HL-60 (cell line): ENCODE measurements around the gene AFF3.

Source experiments
- DNase-seq, 2 experiments: peaks; one replicate each; pipeline ENCODE4 v3.0.0-alpha.2; 2010 to 2020; ENCODE audit warnings: low read depth in 1 of 2, low spot score in 1 of 2
- H3K27ac ChIP-seq: fragments of 250-450 bp; sonication (Bioruptor Pico); replicated peaks from 2 replicates; pipeline ENCODE4 v1.5.1; 2020; ENCODE audit warnings: mild to moderate bottlenecking, moderate library complexity
- H3K27me3 ChIP-seq: fragments of 250-450 bp; sonication (Bioruptor Pico); 2 replicates; pipeline ENCODE4 v1.5.1; 2021; ENCODE audit warnings: mild to moderate bottlenecking, moderate library complexity; ENCODE audit not compliant: insufficient read depth, poor library complexity, severe bottlenecking
- H3K4me3 ChIP-seq: replicated peaks from 2 replicates; pipeline ENCODE4 v1.5.1; 2011; ENCODE audit warnings: mild to moderate bottlenecking, control low read depth, low read length; ENCODE audit not compliant: insufficient read depth
- CTCF ChIP-seq: IDR thresholded peaks from one replicate; pipeline ENCODE4 v1.5.1; 2011; ENCODE audit warnings: low read length, control low read depth, inconsistent platforms; ENCODE audit not compliant: insufficient read depth
- GABPA ChIP-seq: IDR thresholded peaks from 2 replicates; pipeline ENCODE4 v1.6.1; 2012; ENCODE audit warnings: low read depth
- POLR2AphosphoS5 ChIP-seq: IDR thresholded peaks from 2 replicates; pipeline ENCODE4 v1.6.1; 2012; ENCODE audit warnings: low read depth
- REST ChIP-seq: IDR thresholded peaks from 2 replicates; pipeline ENCODE4 v1.6.1; 2012; ENCODE audit warnings: low read depth; ENCODE audit not compliant: insufficient replicate concordance
- SPI1 ChIP-seq: IDR thresholded peaks from 2 replicates; pipeline ENCODE4 v1.6.1; 2012; ENCODE audit warnings: low read depth, mild to moderate bottlenecking, borderline replicate concordance

The AFF3 gene

DNA sequence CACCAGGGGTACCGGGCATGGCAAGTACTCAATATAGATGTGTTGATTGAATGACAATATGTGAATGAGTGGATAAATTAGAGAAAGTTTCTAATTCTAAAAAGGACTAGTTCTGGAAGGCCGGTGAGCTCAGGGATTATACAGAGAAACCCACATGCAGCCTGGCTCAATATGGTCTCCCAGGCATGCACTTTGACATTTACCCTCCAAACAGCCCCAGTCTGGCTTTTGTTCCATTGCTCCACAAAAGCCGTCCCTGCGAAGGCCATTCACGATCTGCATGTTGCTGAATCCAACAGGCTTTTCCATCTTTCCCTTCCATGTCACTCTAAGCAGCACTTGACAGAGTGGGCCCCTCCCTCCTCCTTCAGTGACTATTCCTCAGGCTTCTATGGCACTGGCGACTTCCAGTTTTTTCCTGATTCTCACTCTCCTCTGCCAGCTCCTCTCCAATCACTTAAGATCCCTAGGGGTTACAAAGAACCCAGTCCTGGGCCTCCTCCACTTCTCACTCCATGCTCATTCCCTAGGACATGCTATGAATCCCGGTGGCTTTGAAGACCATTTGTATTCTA, 266.7 kb downstream of the AFF3 start:
- Histone ChIP-seq H3K27me3 (peaks cover 2% of the 10 kb centered on the region), H3K27ac (no peak overlapping the region), H3K4me3 (no peak overlapping the region)
- no peak for DNase-seq
- TF ChIP-seq SPI1 (no peak), GABPA (no peak), CTCF (no peak), REST (no peak), POLR2AphosphoS5 (no peak)

DNA sequence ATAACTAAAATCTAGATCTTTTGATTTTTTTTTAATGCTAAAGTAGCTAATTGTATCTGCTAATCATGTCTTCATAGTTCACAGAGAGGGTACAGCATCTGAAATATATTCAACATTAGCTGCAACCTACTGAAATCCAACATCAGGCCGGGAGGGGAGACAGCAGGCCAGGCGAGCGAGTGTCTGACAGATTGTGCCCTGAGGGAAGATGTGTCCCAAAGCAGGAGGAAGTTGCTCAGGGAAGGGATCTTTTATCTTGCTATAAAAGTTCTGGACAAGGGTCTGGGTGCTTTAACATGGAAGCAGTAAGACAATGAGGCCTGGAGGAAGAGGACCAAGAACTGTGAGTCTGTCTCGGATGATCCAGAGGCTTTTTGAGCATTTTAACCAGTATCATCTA, 274.1 kb downstream of the AFF3 start:
- TF ChIP-seq SPI1 (no peak), CTCF (no peak), REST (no peak), POLR2AphosphoS5 (no peak), GABPA (no peak)
- Histone ChIP-seq H3K4me3 (no peak overlapping the region), H3K27me3 (no peaks in the 10 kb centered on the region), H3K27ac (no peak overlapping the region)
- DNase-seq, result no peak

- no peak for DNase-seq
- Histone ChIP-seq H3K27ac (no peak overlapping the region), H3K4me3 (no peak overlapping the region), H3K27me3 (no peaks in the 10 kb centered on the region)
- no peak for TF ChIP-seq POLR2AphosphoS5
- no peak for TF ChIP-seq REST
- no peak for TF ChIP-seq SPI1
- TF ChIP-seq GABPA, result no peak
- TF ChIP-seq CTCF, result no peak
Measured at GRCh38 chr2:99867770-99868169, 274.6 kb downstream of the AFF3 start.
